SK-N-SH treated with all-trans-retinoic acid at 6 μM for 48 hours (cell line): ENCODE results near the gene GRIK2.

Source experiments
- BACH2 ChIP-seq: fragments of 250-450 bp; sonication (Bioruptor Pico); IDR thresholded peaks from 2 replicates; pipeline ENCODE4 v1.9.0; 2021; ENCODE audit warnings: mild to moderate bottlenecking, borderline replicate concordance
- CSDC2 ChIP-seq: fragments of 250-450 bp; sonication (Bioruptor Pico); IDR thresholded peaks from 2 replicates; pipeline ENCODE4 v1.5.0; 2020; ENCODE audit warnings: mild to moderate bottlenecking, moderate library complexity
- GLIS3 ChIP-seq: fragments of 250-450 bp; sonication (Bioruptor Pico); IDR thresholded peaks from 2 replicates; pipeline ENCODE4 v1.5.0; 2020; ENCODE audit warnings: mild to moderate bottlenecking, moderate library complexity
- OSR1 ChIP-seq: fragments of 250-450 bp; sonication (Bioruptor Pico); IDR thresholded peaks from 2 replicates; pipeline ENCODE4 v1.8.0; 2022; ENCODE audit warnings: moderate library complexity, mild to moderate bottlenecking, inconsistent platforms
- TOX ChIP-seq: fragments of 250-450 bp; sonication (Bioruptor Pico); IDR thresholded peaks from 2 replicates; pipeline ENCODE4 v1.8.0; 2021; ENCODE audit warnings: mild to moderate bottlenecking, moderate library complexity, borderline replicate concordance
- ZNF565 ChIP-seq: fragments of 450-650 bp; formaldehyde crosslinking; conservative IDR thresholded peaks from 2 replicates; pipeline ENCODE4 v1.5.0; 2020; ENCODE audit warnings: low read depth, mild to moderate bottlenecking, moderate library complexity

GRCh38 chr6:101847690-101848089 is 454.2 kb downstream of the GRIK2 start:
- no peak for TF ChIP-seq TOX
- TF ChIP-seq ZNF565 (CRISPR knock-in tag): no peak
- no peak for TF ChIP-seq GLIS3 (CRISPR knock-in tag)
- TF ChIP-seq BACH2 (CRISPR knock-in tag): no peak
- TF ChIP-seq CSDC2 (CRISPR knock-in tag): no peak
- no peak for TF ChIP-seq OSR1 (CRISPR knock-in tag)
